HL-60 (cell line): Measurements from ENCODE around the gene VEGFD.

Source experiments
- DNase-seq, 2 experiments: peaks; one replicate each; pipeline ENCODE4 v3.0.0-alpha.2; 2010 to 2020; ENCODE audit warnings: low read depth in 1 of 2, low spot score in 1 of 2
- H3K27ac ChIP-seq: fragments of 250-450 bp; sonication (Bioruptor Pico); replicated peaks from 2 replicates; pipeline ENCODE4 v1.5.1; 2020; ENCODE audit warnings: mild to moderate bottlenecking, moderate library complexity
- H3K27me3 ChIP-seq: fragments of 250-450 bp; sonication (Bioruptor Pico); 2 replicates; pipeline ENCODE4 v1.5.1; 2021; ENCODE audit warnings: mild to moderate bottlenecking, moderate library complexity; ENCODE audit not compliant: insufficient read depth, poor library complexity, severe bottlenecking
- H3K4me3 ChIP-seq: replicated peaks from 2 replicates; pipeline ENCODE4 v1.5.1; 2011; ENCODE audit warnings: mild to moderate bottlenecking, control low read depth, low read length; ENCODE audit not compliant: insufficient read depth
- GABPA ChIP-seq: IDR thresholded peaks from 2 replicates; pipeline ENCODE4 v1.6.1; 2012; ENCODE audit warnings: low read depth
- POLR2AphosphoS5 ChIP-seq: IDR thresholded peaks from 2 replicates; pipeline ENCODE4 v1.6.1; 2012; ENCODE audit warnings: low read depth
- SPI1 ChIP-seq: IDR thresholded peaks from 2 replicates; pipeline ENCODE4 v1.6.1; 2012; ENCODE audit warnings: low read depth, mild to moderate bottlenecking, borderline replicate concordance
- TF ChIP-seq, protein P1 (sequence below): IDR thresholded peaks from one replicate; pipeline ENCODE4 v1.5.1; 2011; ENCODE audit warnings: low read length, control low read depth, inconsistent platforms; ENCODE audit not compliant: insufficient read depth
- TF ChIP-seq, protein P2 (sequence below): IDR thresholded peaks from 2 replicates; pipeline ENCODE4 v1.6.1; 2012; ENCODE audit warnings: low read depth; ENCODE audit not compliant: insufficient replicate concordance

The VEGFD gene

DNA sequence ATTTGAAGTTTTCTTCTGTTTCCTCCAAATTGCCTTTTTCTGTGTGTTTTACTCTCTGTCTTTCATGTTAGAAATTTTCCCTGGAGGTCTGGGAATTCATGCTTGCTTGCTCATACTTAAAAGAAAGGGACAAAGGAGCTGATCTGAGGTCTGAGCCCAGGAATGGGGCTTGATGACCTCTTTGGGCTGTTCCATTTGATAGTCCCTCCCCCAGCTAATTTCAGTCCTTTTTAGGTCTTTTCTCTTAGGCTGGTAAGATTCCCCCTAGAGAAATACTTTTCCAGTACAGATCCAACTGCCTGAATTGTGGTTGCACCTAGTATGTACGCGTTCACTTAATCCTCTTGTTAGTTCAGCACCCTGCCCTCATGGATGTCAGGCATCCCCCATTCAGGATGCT, 43.3 kb downstream of the VEGFD start:
- TF ChIP-seq, protein P1, sequence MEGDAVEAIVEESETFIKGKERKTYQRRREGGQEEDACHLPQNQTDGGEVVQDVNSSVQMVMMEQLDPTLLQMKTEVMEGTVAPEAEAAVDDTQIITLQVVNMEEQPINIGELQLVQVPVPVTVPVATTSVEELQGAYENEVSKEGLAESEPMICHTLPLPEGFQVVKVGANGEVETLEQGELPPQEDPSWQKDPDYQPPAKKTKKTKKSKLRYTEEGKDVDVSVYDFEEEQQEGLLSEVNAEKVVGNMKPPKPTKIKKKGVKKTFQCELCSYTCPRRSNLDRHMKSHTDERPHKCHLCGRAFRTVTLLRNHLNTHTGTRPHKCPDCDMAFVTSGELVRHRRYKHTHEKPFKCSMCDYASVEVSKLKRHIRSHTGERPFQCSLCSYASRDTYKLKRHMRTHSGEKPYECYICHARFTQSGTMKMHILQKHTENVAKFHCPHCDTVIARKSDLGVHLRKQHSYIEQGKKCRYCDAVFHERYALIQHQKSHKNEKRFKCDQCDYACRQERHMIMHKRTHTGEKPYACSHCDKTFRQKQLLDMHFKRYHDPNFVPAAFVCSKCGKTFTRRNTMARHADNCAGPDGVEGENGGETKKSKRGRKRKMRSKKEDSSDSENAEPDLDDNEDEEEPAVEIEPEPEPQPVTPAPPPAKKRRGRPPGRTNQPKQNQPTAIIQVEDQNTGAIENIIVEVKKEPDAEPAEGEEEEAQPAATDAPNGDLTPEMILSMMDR = no peak
- TF ChIP-seq, protein P2, sequence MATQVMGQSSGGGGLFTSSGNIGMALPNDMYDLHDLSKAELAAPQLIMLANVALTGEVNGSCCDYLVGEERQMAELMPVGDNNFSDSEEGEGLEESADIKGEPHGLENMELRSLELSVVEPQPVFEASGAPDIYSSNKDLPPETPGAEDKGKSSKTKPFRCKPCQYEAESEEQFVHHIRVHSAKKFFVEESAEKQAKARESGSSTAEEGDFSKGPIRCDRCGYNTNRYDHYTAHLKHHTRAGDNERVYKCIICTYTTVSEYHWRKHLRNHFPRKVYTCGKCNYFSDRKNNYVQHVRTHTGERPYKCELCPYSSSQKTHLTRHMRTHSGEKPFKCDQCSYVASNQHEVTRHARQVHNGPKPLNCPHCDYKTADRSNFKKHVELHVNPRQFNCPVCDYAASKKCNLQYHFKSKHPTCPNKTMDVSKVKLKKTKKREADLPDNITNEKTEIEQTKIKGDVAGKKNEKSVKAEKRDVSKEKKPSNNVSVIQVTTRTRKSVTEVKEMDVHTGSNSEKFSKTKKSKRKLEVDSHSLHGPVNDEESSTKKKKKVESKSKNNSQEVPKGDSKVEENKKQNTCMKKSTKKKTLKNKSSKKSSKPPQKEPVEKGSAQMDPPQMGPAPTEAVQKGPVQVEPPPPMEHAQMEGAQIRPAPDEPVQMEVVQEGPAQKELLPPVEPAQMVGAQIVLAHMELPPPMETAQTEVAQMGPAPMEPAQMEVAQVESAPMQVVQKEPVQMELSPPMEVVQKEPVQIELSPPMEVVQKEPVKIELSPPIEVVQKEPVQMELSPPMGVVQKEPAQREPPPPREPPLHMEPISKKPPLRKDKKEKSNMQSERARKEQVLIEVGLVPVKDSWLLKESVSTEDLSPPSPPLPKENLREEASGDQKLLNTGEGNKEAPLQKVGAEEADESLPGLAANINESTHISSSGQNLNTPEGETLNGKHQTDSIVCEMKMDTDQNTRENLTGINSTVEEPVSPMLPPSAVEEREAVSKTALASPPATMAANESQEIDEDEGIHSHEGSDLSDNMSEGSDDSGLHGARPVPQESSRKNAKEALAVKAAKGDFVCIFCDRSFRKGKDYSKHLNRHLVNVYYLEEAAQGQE = no peak
- TF ChIP-seq SPI1 (no peak), POLR2AphosphoS5 (no peak), GABPA (no peak)
- DNase-seq = no peak
- Histone ChIP-seq H3K4me3 (no peak overlapping the region), H3K27ac (no peak overlapping the region), H3K27me3 (peaks cover 3% of the 10 kb centered on the region)

DNA sequence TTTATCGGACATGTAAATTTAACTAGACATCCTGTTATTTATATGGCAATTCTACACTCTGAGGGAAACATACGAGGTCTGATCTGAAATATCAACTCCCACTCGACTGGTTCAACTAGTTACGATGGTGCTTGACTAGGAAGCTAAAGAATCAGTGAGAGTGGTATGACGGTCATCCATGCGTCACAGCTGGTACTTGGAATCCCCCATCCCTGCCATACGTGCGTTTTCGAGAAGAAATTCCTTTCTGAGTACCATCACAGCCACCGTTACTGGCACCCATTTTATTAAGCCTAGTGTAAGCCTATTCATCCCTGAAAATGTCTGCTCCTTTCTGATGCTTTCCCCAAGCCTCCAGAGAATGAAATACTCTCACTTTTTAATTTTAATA, 48.2 kb downstream of the VEGFD start:
- no peak for DNase-seq

DNA sequence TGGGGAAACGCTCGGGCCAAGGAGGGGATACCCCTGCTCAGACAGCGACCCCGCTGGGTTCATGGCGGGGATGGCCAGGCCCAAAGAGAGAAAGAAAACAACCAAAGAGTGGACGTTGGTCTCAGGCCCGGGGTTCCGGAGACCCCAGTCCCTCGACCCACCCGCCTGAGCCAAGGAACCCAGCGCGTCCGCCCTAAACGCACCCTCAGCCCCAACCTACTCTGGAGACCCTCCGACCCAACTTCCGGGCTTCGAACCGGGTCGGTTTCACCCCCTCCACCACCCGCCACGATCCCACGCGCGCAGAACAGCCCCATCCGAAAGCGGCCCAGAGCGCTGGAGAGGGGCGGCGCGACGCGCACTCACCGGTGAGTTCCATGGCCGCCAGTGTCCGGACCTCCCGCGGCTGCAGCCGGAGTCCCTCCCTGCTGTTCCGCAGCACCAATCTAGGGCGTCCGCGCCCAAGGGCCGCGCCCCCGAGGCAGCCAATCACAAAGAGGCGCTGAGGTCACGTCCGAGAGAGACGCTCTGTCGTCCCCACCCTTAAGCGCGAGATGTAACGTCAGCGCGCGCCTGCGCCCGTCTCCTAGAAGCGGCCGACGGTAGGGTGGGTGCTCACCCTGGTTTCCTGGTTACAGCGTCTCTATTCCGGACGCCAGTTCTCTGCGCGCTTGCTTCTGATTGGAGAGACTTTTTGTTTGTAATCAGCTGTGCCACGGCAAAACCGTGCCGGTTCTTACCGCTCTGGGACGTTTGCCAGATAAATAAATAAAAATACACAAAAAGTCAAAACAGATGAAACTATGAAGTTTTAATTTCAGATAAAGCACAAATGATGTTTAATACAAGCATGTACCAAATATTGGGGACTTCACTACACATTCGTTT, 48.8 kb downstream of the VEGFD start, which contains the start of gene PIGA:
PIGA (minus strand) TSS at position 389 of the 888 bp plus-strand sequence. CDS start 3,593 bp downstream, outside the sequence.
- TF ChIP-seq POLR2AphosphoS5 (peak; percentile 47; the same call in 1 of the 2 replicates), SPI1 (no peak)
- peak; percentile 74 to 94 for DNase-seq
- Histone ChIP-seq H3K4me3 (peak within 1 kb of the TSS; percentile 80), H3K27ac (peak within 1 kb of the TSS; percentile 65), H3K27me3 (no peaks in the 10 kb centered on the region)

More for the DNA sequence above, 48.2 kb downstream of the VEGFD start:
- peak overlapping the region; percentile 43 for H3K4me3 ChIP-seq
- no peaks in the 10 kb centered on the region for H3K27me3 ChIP-seq
- no peak overlapping the region; the same call in 1 of the 2 replicates for H3K27ac ChIP-seq
- TF ChIP-seq, protein P2 = no peak
- TF ChIP-seq GABPA (no peak), SPI1 (no peak), POLR2AphosphoS5 (no peak)
- TF ChIP-seq, protein P1 = no peak

DNA sequence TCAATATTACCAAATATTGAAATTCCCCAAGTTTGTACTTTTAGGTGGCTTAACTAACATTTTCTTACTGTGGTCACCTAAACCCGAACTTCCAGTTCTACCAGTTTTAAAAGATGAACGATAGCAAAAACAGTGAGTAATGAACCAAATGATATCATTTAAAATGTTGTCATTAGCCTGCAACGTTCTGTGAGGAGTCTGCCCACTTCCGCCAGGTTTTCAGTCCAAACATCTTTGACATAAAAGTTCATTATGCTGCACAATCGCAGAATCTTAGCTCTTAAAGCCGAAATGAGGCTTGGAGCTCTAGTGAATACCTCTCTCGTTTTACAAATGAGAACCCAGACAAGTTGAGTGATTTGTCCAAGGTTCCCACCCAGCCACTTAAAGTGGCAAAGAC, 49.7 kb downstream of the VEGFD start:
- peak overlapping the region; percentile 80 for H3K4me3 ChIP-seq
- DNase-seq = no peak
- peak overlapping the region; percentile 65 for H3K27ac ChIP-seq
- TF ChIP-seq POLR2AphosphoS5 (no peak), GABPA (no peak), SPI1 (no peak)
- TF ChIP-seq, protein P1 = no peak
- TF ChIP-seq, protein P2 = no peak
- H3K27me3 ChIP-seq = no peaks in the 10 kb centered on the region
